Vagina (tissue), 2 donors: ENCODE data around the gene GALR2. TPM values are rescaled to one million over a fixed set of nuclear protein-coding genes. Genes with fewer than 3 reads are reported as not detected.

Source experiments
- DNase-seq, 2 donors: peaks; one replicate each; pipeline ENCODE4 v3.0.0-alpha.2; 2017; ENCODE audit errors: extremely low spot score in 2 of 2
- H3K27ac ChIP-seq: fragments of 200-600 bp; sonication (generic); one replicate; pipeline ENCODE4 v1.5.1; 2019
- H3K27me3 ChIP-seq: fragments of 200-600 bp; sonication (generic); one replicate; pipeline ENCODE4 v1.5.1; 2019
- H3K36me3 ChIP-seq, 2 donors: fragments of 200-600 bp; sonication (generic); one replicate each; pipeline ENCODE4 v1.5.1; 2017 to 2019
- H3K4me1 ChIP-seq: fragments of 200-600 bp; sonication (generic); one replicate; pipeline ENCODE4 v1.5.1; 2019
- H3K4me3 ChIP-seq, 2 donors: fragments of 200-600 bp; sonication (generic); 1 replicate in 1 of 2; 2 replicates in 1 of 2; pipeline ENCODE4 v1.5.1; 2016 to 2019
- H3K9me3 ChIP-seq: fragments of 200-600 bp; sonication (generic); one replicate; pipeline ENCODE4 v1.5.1; 2019
- POLR2A ChIP-seq, 2 donors: fragments of 450-650 bp; IDR thresholded peaks; one replicate each; pipeline ENCODE4 v1.6.1; 2017; ENCODE audit warnings: antibody characterized with exemption in 2 of 2, mild to moderate bottlenecking in 2 of 2, moderate library complexity in 2 of 2
- POLR2AphosphoS5 ChIP-seq, 2 donors: sonication (generic); formaldehyde crosslinking; IDR thresholded peaks; one replicate each; pipeline ENCODE4 v1.9.0; 2017; ENCODE audit warnings: antibody characterized with exemption in 2 of 2, mild to moderate bottlenecking in 2 of 2, low read depth in 1 of 2; ENCODE audit not compliant: insufficient read depth in 1 of 2
- intact Hi-C: fragments of 100-400 bp; cut with DNase I; formaldehyde crosslinking; loops from one replicate; pipeline ENCODE4 v1.15.1; 2023
- total RNA-seq: library from RNA; depleted of rRNA; stranded (reverse); fragments of >200 nt; gene quantifications from one replicate; pipeline ENCODE4 v1.2.3, GENCODE V29; 2016
- TF ChIP-seq, protein P1 (sequence below), 3 experiments: fragments of 450-650 bp in 2 of 3; fragments of 200-600 bp in 1 of 3; sonication (generic) in 1 of 3; IDR thresholded peaks; one replicate each; pipeline ENCODE4 v1.5.1; 2017 to 2019; ENCODE audit warnings: antibody characterized with exemption in 3 of 3, mild to moderate bottlenecking in 2 of 3, moderate library complexity in 2 of 3

Gene GALR2, protein sequence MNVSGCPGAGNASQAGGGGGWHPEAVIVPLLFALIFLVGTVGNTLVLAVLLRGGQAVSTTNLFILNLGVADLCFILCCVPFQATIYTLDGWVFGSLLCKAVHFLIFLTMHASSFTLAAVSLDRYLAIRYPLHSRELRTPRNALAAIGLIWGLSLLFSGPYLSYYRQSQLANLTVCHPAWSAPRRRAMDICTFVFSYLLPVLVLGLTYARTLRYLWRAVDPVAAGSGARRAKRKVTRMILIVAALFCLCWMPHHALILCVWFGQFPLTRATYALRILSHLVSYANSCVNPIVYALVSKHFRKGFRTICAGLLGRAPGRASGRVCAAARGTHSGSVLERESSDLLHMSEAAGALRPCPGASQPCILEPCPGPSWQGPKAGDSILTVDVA
- total RNA-seq: not detected

DNA sequence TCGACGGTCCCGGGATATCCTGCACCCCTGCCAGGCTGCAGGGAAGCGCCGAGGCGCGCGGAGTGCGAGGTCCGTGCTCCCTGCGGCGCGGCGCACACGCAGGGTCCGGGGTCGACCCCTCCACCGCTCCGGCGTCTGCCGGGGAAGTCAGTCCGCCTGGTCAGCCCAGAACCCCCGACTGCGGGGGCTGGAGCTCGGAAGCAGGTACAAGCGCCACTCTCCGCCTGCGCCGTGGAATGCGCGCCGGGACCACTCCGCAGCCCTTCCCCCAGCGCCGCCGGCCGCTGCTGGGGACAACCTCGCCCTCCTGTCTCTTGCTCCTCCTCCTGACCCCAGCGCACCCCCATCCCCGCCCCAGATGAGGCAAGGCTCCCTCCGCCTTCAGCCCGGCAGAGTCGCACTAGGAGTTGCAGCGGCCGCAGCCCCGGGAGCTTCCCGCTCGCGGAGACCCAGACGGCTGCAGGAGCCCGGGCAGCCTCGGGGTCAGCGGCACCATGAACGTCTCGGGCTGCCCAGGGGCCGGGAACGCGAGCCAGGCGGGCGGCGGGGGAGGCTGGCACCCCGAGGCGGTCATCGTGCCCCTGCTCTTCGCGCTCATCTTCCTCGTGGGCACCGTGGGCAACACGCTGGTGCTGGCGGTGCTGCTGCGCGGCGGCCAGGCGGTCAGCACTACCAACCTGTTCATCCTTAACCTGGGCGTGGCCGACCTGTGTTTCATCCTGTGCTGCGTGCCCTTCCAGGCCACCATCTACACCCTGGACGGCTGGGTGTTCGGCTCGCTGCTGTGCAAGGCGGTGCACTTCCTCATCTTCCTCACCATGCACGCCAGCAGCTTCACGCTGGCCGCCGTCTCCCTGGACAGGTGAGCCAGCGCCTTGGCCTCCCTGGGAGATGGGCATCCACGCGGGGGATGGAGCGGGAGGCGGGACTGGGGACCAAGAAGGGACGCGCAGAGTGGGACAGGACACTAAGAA lies at the start of gene GALR2:
Gene GALR2, plus strand, starts transcription at position 392 of the 974 bp plus-strand sequence. Its CDS starts 103 bp downstream, at position 495.
- Histone ChIP-seq H3K4me1 (peaks cover 67% of the 10 kb centered on the region), H3K4me3 (peak within 1 kb of the TSS; percentile 14 to 20), H3K27me3 (peaks cover 32% of the 10 kb centered on the region), H3K36me3 (no peaks in the 10 kb centered on the region), H3K27ac (no peak within 1 kb of the TSS), H3K9me3 (no peaks in the 10 kb centered on the region)
- DNase-seq: peak in 1 of 2 donors; percentile 82
- intact Hi-C loops: no loop called here
- no peak for TF ChIP-seq POLR2A (IDR thresholded peaks at IDR 0.05)

DNA sequence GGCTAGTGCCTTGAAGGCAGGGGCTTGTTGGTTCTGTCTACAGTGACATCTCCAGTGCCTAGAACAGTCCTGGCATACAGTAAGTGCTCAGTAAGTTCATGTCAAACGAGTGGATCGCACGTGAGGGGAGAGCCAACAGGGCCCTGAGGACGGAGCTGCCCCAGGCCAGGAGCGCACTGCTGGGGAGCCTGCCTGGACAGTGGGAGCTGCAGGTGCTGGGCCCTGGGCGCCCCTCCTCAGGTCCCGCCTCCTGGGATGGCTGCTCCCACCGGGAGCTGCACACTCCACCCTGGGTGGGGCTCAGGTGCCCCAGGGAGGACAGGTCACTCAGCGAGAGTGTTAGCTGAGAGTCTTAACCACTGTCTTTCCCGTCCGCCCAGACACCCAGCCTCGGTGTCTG lies 49.3 kb upstream of the GALR2 start:
- Histone ChIP-seq H3K27me3 (no peaks in the 10 kb centered on the region), H3K36me3 (no peaks in the 10 kb centered on the region), H3K4me1 (peaks cover 16% of the 10 kb centered on the region), H3K9me3 (no peaks in the 10 kb centered on the region), H3K4me3 (peak overlapping the region in 1 of 2 donors; percentile 51), H3K27ac (no peak overlapping the region)
- intact Hi-C loops: no loop called here
- TF ChIP-seq POLR2A (IDR thresholded peaks at IDR 0.05) (no peak), POLR2AphosphoS5 (IDR thresholded peaks at IDR 0.05; ENCODE audit: insufficient read depth in 1 of 2, low read depth in 1 of 2) (no peak)
- TF ChIP-seq, protein P1, sequence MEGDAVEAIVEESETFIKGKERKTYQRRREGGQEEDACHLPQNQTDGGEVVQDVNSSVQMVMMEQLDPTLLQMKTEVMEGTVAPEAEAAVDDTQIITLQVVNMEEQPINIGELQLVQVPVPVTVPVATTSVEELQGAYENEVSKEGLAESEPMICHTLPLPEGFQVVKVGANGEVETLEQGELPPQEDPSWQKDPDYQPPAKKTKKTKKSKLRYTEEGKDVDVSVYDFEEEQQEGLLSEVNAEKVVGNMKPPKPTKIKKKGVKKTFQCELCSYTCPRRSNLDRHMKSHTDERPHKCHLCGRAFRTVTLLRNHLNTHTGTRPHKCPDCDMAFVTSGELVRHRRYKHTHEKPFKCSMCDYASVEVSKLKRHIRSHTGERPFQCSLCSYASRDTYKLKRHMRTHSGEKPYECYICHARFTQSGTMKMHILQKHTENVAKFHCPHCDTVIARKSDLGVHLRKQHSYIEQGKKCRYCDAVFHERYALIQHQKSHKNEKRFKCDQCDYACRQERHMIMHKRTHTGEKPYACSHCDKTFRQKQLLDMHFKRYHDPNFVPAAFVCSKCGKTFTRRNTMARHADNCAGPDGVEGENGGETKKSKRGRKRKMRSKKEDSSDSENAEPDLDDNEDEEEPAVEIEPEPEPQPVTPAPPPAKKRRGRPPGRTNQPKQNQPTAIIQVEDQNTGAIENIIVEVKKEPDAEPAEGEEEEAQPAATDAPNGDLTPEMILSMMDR (IDR thresholded peaks at IDR 0.05): no peak
- DNase-seq: no peak

DNA sequence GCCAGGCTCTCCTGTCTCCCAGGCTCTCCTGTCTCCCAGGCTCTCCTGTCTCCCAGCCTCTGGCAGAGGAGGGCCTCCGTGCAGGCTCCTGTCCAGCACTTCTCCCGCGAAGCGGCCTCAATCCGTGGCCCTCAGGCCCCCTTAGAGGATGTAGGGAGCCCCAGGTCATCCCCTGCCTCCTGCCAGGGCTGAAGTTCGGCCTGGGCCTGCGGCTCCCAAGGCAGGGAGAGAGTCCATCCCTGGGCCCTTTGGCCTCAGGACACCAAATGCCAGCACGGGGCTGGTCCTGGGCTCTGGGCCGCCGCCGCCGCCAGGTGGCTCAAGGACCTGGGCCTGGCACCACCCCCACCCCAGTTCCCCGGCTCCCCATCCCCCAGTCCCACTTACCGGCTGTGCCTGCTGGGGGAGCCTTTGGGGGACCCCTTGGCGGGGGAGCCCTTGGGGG lies 47.8 kb upstream of the GALR2 start:
- peak overlapping the region; percentile 85 for H3K27ac ChIP-seq

DNA sequence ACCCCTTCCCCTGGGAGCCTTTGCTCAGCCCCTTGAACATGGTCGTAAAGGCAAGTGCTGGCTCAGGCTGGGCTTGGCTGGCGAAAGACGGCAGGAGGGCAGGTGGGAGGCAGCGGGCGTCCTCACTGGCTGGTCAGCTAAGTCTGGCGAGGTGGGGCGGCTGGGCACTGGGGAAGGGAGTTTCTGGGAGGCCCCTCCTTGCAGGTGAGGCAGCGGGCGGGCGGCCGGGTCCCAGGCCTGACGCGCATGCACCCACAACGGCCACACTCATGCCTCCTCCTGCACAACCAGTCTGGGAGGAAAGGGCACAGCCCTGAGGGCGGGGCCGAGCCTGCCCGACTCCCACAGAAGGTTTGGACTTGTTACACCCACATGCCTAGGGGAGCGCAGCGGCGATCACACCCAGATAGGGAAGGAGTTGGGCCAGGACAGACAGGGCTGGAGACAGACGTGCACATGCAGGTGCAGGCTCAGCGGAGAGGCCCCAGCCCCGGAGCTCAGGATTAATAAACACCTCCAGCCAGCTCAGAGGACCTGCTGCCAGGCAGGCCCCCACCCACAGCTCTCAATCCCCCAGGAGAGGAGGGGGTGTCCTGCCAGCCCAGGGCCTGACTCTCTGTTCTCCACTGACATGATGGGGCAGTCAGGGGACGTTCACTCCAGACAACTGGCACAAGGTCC lies 47.3 kb upstream of the GALR2 start, which contains the start of gene EVPL:
Gene EVPL, minus strand, starts transcription at position 148 of the 681 bp plus-strand sequence. Its CDS starts 108 bp downstream, at position 40.
- DNase-seq: no peak
- H3K9me3 ChIP-seq: no peaks in the 10 kb centered on the region
- peak within 1 kb of the TSS; percentile 85 for H3K27ac ChIP-seq
- no peaks in the 10 kb centered on the region for H3K27me3 ChIP-seq
- TF ChIP-seq POLR2AphosphoS5 (IDR thresholded peaks at IDR 0.05; ENCODE audit: insufficient read depth in 1 of 2, low read depth in 1 of 2): peak; percentile 54 to 56
- TF ChIP-seq, protein P1 (IDR thresholded peaks at IDR 0.05): no peak
- H3K4me3 ChIP-seq: peak within 1 kb of the TSS; percentile 19 to 51
- H3K36me3 ChIP-seq: no peaks in the 10 kb centered on the region
- peaks cover 16% of the 10 kb centered on the region for H3K4me1 ChIP-seq
- intact Hi-C loops: no loop called here

More for the DNA sequence above, 47.8 kb upstream of the GALR2 start:
- Histone ChIP-seq H3K36me3 (no peaks in the 10 kb centered on the region), H3K27me3 (no peaks in the 10 kb centered on the region), H3K4me3 (peak overlapping the region; percentile 19 to 51), H3K9me3 (no peaks in the 10 kb centered on the region), H3K4me1 (peaks cover 16% of the 10 kb centered on the region)
- TF ChIP-seq, protein P1 (IDR thresholded peaks at IDR 0.05): no peak
- TF ChIP-seq POLR2AphosphoS5 (IDR thresholded peaks at IDR 0.05; ENCODE audit: insufficient read depth in 1 of 2, low read depth in 1 of 2): no peak
- TF ChIP-seq POLR2A (IDR thresholded peaks at IDR 0.05): no peak
- DNase-seq: no peak
- intact Hi-C loops: no loop called here
